Fibroblast of lung (primary cell): ENCODE results near the gene KRTAP4-1.

Experiments
- CTCF ChIP-seq, 2 donors: IDR thresholded peaks in 1 of 2; conservative IDR thresholded peaks in 1 of 2; 1 replicate in 1 of 2; 2 replicates in 1 of 2; pipeline ENCODE4 v1.5.1; 2011 to 2012; ENCODE audit warnings: low read length in 2 of 2, control low read depth in 1 of 2, inconsistent platforms in 1 of 2, low read depth in 1 of 2, mild to moderate bottlenecking in 1 of 2
- EZH2 ChIP-seq: IDR thresholded peaks from 2 replicates; pipeline ENCODE4 v1.5.1; 2012; ENCODE audit warnings: low read length, control low read depth, mild to moderate bottlenecking; ENCODE audit errors: missing control alignments

GRCh38 chr17:41177727-41178271, 6.9 kb downstream of the KRTAP4-1 start, which contains the start of gene KRTAP4-2:
- no peak for TF ChIP-seq CTCF (conservative IDR thresholded peaks at IDR 0.05 in 1 of 2, IDR thresholded peaks at IDR 0.05 in 1 of 2; ENCODE audit: low read depth in 1 of 2, low read length in 2 of 2)
- no peak for TF ChIP-seq EZH2
